Measurements from ENCODE around the gene ZNF792. TPM values are rescaled to one million over a fixed set of nuclear protein-coding genes. Genes with fewer than 3 reads are reported as not detected.

ZNF792 gene
- total and polyA plus RNA-seq, 2 donors (not counting 1 experiment from before 2014, with no cell fraction given) = 3.8 to 11.2 TPM

DNA sequence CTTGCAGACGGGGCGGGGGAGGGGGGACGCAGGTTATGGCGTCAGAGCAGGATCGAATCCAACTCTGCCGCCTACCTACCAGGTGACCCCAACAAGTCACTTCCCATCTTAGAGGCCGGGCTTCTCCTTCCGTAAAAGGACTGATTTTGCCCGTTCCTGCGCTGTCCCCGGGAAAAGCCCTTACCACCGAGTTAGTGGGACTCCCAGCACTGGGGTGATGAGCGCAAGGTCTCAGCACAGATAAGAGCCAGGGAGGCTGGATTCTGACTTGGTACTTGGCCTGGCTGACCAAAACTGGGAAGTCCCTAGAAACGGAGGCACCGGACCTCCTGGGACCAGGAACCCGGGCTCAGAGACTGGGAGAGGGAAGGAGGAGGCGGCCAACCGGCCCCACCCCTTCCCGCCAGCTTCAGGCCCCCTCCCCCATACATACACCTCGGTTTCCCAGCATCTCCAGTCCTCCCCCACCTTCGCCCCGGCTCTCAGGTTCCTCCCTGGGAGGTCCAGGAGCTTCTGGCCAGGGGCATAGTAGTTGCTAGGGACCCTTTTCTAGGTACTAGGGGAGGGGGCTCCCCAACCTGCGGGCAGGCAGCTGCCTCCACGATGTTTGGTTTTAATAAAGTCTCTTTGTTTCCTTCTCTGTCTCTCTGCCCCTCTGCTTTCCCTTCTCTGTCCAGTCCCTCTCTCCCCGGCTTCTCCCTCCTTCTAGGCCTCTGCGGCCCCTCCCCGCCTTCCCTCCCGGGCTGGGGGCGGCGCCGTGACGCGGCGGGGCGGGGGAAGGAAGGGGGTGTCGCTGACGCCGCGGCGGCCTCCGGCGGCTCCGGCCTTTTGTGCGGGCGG is 35.7 kb upstream of the ZNF792 start, which contains the start of gene GRAMD1A:
Gene GRAMD1A, plus strand, starts transcription at position 826 of the 840 bp plus-strand sequence. CDS start 156 bp downstream, outside the sequence.
- H3K27me3 ChIP-seq (replicated peaks in 1 of 4; ENCODE audit: control extremely low read depth in 1 of 4, control insufficient read depth in 3 of 4, insufficient read depth in 4 of 4, low read length in 3 of 4) = no peaks in the 10 kb centered on the region
- Mint-ChIP-seq H3K4me1 (peaks cover 59% of the 10 kb centered on the region), H3K27ac (peak within 1 kb of the TSS; percentile 91), H3K9me3 (ENCODE audit: insufficient read depth) (no peaks in the 10 kb centered on the region), H3K27me3 (no peaks in the 10 kb centered on the region), H3K4me3 (peak within 1 kb of the TSS; percentile 93)
- DNase-seq = peak; percentile 77
- ATAC-seq (ENCODE audit: low read depth) = peak; percentile 61
- intact Hi-C loops (cut with micrococcal nuclease) = loop anchor here (5.0 kb wide), 1 partner anchor 267 kb away; the partner anchor contains the start of gene ZNF181
- H3K4me1 ChIP-seq (ENCODE audit: control insufficient read depth in 2 of 2, insufficient read depth in 2 of 2, low read length in 2 of 2) = peaks cover 47 to 67% of the 10 kb centered on the region in 2 donors
- peak within 1 kb of the TSS; percentile 79 to 84 for H3K27ac ChIP-seq (ENCODE audit: low read length in 2 of 2)
- H3K4me3 ChIP-seq (ENCODE audit: control extremely low read depth in 1 of 5, extremely low read depth in 1 of 5, insufficient read depth in 1 of 5, low read depth in 2 of 5, low read length in 4 of 5) = peak within 1 kb of the TSS; percentile 66 to 84 (median 74)
- H3K4me2 ChIP-seq (replicated peaks; ENCODE audit: low read depth, low read length, poor library complexity, severe bottlenecking) = peak within 1 kb of the TSS; percentile 99
- H3K9ac ChIP-seq (ENCODE audit: low read length) = peak within 1 kb of the TSS; percentile 76
- ChIA-PET POLR2A (interaction anchor here (0.6 to 1.2 kb wide), 2 partner anchors 26 to 455 kb away, joined by 3 to 6 read pairs; no protein-coding TSS in a partner anchor), CTCF (interaction anchor here (0.6 to 1.2 kb wide), 2 partner anchors 27 to 1468 kb away, joined by 3 read pairs; no protein-coding TSS in a partner anchor)
- peaks cover 0 to 3% (median 0%) of the 10 kb centered on the region in 3 donors for H3K9me3 ChIP-seq (ENCODE audit: control extremely low read depth in 1 of 3, control insufficient read depth in 2 of 3, insufficient read depth in 1 of 3, low read length in 2 of 3)
- H3K79me2 ChIP-seq (ENCODE audit: control insufficient read depth, insufficient read depth, low read length) = peaks cover 47% of the 10 kb centered on the region
- peak within 1 kb of the TSS; percentile 92 for H2AFZ ChIP-seq (ENCODE audit: insufficient read depth, low read depth, low read length, poor library complexity, severe bottlenecking)
- H3K36me3 ChIP-seq (replicated peaks in 1 of 2; ENCODE audit: control extremely low read depth in 1 of 2, control insufficient read depth in 1 of 2, extremely low read depth in 1 of 2, insufficient read depth in 2 of 2, low read length in 1 of 2) = peaks cover 3 to 4% of the 10 kb centered on the region in 2 experiments
- TF ChIP-seq EZH2 (IDR thresholded peaks at IDR 0.05; ENCODE audit: borderline replicate concordance, insufficient read depth, low read depth, low read length, poor library complexity, severe bottlenecking) = no peak
- TF ChIP-seq, protein P1, sequence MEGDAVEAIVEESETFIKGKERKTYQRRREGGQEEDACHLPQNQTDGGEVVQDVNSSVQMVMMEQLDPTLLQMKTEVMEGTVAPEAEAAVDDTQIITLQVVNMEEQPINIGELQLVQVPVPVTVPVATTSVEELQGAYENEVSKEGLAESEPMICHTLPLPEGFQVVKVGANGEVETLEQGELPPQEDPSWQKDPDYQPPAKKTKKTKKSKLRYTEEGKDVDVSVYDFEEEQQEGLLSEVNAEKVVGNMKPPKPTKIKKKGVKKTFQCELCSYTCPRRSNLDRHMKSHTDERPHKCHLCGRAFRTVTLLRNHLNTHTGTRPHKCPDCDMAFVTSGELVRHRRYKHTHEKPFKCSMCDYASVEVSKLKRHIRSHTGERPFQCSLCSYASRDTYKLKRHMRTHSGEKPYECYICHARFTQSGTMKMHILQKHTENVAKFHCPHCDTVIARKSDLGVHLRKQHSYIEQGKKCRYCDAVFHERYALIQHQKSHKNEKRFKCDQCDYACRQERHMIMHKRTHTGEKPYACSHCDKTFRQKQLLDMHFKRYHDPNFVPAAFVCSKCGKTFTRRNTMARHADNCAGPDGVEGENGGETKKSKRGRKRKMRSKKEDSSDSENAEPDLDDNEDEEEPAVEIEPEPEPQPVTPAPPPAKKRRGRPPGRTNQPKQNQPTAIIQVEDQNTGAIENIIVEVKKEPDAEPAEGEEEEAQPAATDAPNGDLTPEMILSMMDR (IDR thresholded peaks at IDR 0.05) = no peak
- WGBS (ENCODE audit: insufficient coverage) = 6% methylated on average over 27 of the region's 45 CpGs
- peaks cover 22% of the 10 kb centered on the region for H4K20me1 ChIP-seq (ENCODE audit: control insufficient read depth, insufficient read depth, low read length, poor library complexity, severe bottlenecking)

Data from B cell (primary cell).